Measurements from ENCODE around the gene FXYD5.

DNA sequence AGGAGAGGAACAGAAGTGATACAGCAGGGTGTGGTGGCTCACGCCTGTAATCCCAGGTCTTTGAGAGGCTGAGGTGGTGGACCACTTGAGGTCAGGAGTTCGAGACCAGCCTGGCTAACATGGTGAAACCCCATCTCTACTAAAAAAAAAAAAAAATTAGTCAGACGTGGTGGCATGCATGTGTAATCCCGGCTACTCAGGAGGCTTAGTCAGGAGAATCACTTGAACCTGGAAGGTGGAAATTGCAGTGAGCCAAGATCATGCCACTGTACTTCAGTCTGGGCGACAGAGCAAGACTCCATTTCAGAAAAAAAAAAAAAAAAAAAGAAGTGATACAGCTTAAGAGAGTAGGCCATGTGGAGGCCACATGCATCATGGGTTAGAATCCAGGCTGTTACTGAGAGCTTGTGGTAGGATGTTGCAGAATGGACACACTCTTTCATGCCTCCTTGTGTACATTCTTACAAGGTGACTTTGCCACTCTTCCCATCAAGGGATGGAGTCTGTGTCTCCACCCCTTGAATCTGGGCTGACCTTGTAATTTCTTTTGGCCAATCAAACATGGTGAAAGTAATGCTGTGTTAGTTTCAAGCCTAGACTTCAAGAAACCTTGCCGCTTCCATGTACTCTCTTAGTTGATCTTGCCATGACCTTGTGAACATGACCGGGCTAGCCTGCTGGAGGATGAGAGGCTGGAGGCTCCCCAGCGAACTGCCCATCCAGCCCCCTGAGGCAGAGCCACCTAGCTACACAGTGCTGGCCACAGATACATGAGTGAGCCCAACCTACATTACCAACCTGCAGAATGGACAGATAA is 61.7 kb downstream of the FXYD5 start:
- TF ChIP-seq, protein P1, sequence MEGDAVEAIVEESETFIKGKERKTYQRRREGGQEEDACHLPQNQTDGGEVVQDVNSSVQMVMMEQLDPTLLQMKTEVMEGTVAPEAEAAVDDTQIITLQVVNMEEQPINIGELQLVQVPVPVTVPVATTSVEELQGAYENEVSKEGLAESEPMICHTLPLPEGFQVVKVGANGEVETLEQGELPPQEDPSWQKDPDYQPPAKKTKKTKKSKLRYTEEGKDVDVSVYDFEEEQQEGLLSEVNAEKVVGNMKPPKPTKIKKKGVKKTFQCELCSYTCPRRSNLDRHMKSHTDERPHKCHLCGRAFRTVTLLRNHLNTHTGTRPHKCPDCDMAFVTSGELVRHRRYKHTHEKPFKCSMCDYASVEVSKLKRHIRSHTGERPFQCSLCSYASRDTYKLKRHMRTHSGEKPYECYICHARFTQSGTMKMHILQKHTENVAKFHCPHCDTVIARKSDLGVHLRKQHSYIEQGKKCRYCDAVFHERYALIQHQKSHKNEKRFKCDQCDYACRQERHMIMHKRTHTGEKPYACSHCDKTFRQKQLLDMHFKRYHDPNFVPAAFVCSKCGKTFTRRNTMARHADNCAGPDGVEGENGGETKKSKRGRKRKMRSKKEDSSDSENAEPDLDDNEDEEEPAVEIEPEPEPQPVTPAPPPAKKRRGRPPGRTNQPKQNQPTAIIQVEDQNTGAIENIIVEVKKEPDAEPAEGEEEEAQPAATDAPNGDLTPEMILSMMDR (conservative IDR thresholded peaks at IDR 0.05; ENCODE audit: low read depth, low read length): no peak
- TF ChIP-seq EZH2 (IDR thresholded peaks at IDR 0.05; ENCODE audit: borderline replicate concordance, low read depth, low read length, poor library complexity, severe bottlenecking): no peak

Measured in A673 (cell line).